Epithelial cell of esophagus (primary cell): ENCODE data around the gene RAD51D.

Experiments used
- DNase-seq: peaks from one replicate; pipeline ENCODE4 v3.0.0; 2010; ENCODE audit warnings: low read depth
- H3K4me3 ChIP-seq: 2 replicates; pipeline ENCODE4 v1.5.1; 2011; ENCODE audit warnings: mild to moderate bottlenecking, low read length, control low read depth
- TF ChIP-seq, protein P1 (sequence below): IDR thresholded peaks from 2 replicates; pipeline ENCODE4 v1.5.1; 2011; ENCODE audit warnings: low read depth, mild to moderate bottlenecking, low read length, control low read depth, inconsistent platforms; ENCODE audit not compliant: insufficient read depth; ENCODE audit errors: missing control alignments

The RAD51D gene

DNA sequence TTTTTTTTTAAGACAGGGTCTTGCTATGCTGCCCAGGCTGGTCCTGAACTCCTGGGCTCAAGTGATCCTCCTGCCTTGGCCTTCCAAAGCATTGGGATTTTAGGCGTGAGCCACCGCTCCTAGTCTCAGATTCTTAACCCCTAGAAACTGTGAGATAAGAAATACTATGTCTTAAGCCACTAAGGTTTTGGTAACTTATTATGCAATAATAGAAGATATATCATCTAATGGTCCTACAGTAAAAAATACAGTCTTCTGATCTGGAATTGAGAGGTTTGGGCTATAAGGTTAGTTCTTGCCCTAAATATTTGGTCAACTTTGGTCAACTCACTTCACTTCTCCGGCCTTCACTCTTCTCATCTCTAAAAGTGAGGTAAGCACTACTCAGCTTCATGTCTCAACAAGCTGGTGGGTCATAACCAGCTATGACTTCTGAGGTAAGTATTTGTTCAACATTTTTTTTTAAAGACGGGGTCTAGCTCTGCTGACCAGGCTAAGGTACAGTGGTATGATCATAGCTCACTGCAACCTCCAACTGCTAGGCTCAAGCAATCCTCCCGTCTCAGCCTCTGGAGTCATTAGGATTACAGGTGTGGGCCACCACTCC, 14.7 kb downstream of the RAD51D start:
- H3K4me3 ChIP-seq: no peak overlapping the region
- peak; percentile 56 for DNase-seq
- TF ChIP-seq, protein P1, sequence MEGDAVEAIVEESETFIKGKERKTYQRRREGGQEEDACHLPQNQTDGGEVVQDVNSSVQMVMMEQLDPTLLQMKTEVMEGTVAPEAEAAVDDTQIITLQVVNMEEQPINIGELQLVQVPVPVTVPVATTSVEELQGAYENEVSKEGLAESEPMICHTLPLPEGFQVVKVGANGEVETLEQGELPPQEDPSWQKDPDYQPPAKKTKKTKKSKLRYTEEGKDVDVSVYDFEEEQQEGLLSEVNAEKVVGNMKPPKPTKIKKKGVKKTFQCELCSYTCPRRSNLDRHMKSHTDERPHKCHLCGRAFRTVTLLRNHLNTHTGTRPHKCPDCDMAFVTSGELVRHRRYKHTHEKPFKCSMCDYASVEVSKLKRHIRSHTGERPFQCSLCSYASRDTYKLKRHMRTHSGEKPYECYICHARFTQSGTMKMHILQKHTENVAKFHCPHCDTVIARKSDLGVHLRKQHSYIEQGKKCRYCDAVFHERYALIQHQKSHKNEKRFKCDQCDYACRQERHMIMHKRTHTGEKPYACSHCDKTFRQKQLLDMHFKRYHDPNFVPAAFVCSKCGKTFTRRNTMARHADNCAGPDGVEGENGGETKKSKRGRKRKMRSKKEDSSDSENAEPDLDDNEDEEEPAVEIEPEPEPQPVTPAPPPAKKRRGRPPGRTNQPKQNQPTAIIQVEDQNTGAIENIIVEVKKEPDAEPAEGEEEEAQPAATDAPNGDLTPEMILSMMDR: no peak

- no peak for DNase-seq
- H3K4me3 ChIP-seq: no peak overlapping the region
- TF ChIP-seq, protein P1: no peak
Measured at GRCh38 chr17:35103271-35103670, 16.4 kb downstream of the RAD51D start.

DNA sequence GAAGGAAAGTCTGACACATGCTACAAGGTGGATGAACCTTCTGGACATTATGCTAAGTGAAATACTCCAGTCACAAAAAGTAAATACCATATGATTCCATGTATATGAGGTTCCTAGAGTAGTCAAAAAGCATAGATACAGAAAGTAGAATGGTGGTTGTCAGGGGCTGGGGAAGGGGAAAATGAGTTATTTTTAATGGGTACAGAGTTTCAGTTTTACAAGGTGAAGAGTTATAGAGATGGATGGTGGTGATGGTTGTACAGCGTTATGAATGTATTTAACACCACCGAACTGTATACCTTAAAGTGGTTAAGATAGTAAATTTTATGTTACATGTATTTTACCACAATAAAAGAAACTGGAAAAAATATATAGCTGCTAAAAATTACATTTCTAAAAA, 17.9 kb downstream of the RAD51D start:
- no peak overlapping the region for H3K4me3 ChIP-seq
- no peak for DNase-seq
- TF ChIP-seq, protein P1: no peak

GRCh38 chr17:35101036-35101435, 18.6 kb downstream of the RAD51D start:
- no peak overlapping the region for H3K4me3 ChIP-seq
- TF ChIP-seq, protein P1: no peak
- DNase-seq: no peak

- TF ChIP-seq, protein P1: no peak
- H3K4me3 ChIP-seq: no peak overlapping the region
- DNase-seq: no peak
Measured at GRCh38 chr17:35099908-35100307, 19.8 kb downstream of the RAD51D start.

DNA sequence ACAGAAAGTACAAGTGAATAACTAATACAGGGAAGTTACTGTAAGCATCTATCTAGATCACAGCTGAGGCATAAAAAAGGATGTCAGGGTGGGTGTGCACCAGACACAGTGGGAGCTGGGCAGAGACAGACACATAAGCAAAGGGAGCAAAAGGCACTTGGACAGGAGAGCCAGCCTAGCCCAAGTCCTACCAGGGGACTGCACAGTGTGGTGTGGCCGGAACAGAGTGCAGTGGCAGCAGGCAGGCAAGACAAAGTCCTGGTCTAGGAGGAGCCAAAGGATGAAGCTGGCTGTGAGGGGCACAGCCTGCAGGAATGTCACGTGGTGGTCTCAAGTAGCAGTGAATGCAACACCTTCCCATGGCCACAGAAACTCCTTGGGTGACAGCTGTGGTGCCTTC, 21.9 kb downstream of the RAD51D start:
- TF ChIP-seq, protein P1: no peak

DNA sequence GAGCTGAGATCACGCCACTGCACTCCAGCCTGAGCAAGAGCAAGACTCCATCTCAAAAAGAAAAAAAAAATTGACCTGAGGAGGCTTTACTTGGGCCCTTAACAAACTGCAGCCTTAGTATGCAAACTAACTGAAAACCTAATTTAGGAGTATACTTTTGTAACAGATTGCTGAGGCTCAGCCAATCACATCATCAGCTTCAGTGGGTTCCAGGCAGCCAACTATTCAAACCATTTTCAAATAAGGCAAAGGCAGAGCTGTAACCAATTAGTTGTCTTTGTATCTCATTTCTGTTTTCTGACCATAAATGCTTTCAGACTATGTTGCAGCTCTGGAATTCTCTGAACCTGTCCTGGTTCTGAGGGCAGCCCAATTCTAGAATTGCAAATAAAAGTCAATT, 23.9 kb downstream of the RAD51D start:
- no peak overlapping the region for H3K4me3 ChIP-seq
- DNase-seq: no peak
- TF ChIP-seq, protein P1: no peak

More for the DNA sequence above, 21.9 kb downstream of the RAD51D start:
- DNase-seq: no peak
- H3K4me3 ChIP-seq: no peak overlapping the region
